WTC11 (cell line): ENCODE results near the gene GRK6.

ENCODE experiments used
- ATF2 ChIP-seq: sonication (generic); formaldehyde crosslinking; IDR thresholded peaks from 2 replicates; pipeline ENCODE4 v1.8.1; 2022; ENCODE audit warnings: low read depth, missing genetic modification reagents, borderline replicate concordance
- CTCF ChIP-seq: fragments of 200-600 bp; IDR thresholded peaks from 2 replicates; pipeline ENCODE4 v1.8.0; 2022; ENCODE audit warnings: antibody characterized with exemption
- JUN ChIP-seq: sonication (generic); formaldehyde crosslinking; IDR thresholded peaks from 2 replicates; pipeline ENCODE4 v1.8.0; 2023; ENCODE audit warnings: mild to moderate bottlenecking, missing genetic modification reagents
- NR2C2 ChIP-seq: sonication (generic); formaldehyde crosslinking; IDR thresholded peaks from 2 replicates; pipeline ENCODE4 v1.8.0; 2022; ENCODE audit warnings: mild to moderate bottlenecking, missing genetic modification reagents
- TEAD4 ChIP-seq: sonication (generic); formaldehyde crosslinking; IDR thresholded peaks from 2 replicates; pipeline ENCODE4 v1.8.0; 2022; ENCODE audit warnings: mild to moderate bottlenecking, missing genetic modification reagents
- ZNF263 ChIP-seq: sonication (generic); formaldehyde crosslinking; IDR thresholded peaks from 2 replicates; pipeline ENCODE4 v1.8.1; 2022; ENCODE audit warnings: low read depth, mild to moderate bottlenecking, moderate library complexity, missing genetic modification reagents
- TF ChIP-seq, protein P1 (sequence below): sonication (generic); formaldehyde crosslinking; IDR thresholded peaks from 2 replicates; pipeline ENCODE4 v1.8.0; 2022; ENCODE audit warnings: mild to moderate bottlenecking, missing genetic modification reagents

DNA sequence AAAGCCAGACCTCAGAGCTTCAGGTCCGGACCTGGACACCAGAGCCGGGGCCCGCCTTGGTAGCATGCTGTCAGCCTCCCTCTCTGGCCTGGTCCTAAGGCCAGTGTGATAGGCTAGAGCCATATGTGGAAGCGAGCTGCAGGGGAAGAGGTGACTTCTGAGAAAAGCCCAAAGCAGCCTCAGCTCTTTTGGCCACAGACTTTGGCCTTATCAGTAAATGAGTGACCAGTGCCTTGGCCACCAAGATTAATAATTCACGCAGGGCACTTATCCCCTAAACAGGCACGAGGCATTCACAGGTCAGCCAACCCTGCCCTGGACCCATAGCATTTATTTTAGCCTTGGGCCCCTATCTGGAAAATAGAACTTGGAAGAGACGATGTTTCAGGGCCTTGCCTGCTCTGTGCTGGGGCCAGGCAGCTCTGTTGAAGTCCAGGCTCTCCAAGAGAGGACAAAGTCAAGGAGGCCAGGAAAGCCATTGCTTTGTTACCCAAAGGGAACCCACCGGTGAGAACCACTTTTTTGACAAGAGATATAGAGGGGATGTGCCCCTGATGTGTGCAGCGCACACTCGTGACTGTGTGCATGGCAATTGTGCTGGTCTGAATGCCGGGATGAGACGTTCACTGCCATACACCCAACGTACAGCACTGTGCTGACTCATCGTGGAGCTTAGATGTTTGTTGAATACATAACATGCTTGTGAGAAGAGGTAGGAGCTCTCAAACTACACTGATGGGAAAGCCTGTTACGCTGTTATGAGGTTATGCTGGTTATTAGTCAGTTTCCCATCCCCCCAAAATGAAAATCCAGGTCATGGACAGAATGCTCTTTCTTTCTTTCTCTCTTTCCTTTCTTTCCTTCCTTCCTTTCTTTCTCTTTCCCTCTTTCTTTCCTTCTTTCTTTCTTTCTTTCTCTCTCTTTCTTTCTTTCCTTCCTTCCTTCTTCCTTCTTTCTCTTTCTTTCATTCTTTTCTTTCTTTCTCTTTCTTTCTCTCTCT lies 47.3 kb upstream of the GRK6 start:
- TF ChIP-seq, protein P1, sequence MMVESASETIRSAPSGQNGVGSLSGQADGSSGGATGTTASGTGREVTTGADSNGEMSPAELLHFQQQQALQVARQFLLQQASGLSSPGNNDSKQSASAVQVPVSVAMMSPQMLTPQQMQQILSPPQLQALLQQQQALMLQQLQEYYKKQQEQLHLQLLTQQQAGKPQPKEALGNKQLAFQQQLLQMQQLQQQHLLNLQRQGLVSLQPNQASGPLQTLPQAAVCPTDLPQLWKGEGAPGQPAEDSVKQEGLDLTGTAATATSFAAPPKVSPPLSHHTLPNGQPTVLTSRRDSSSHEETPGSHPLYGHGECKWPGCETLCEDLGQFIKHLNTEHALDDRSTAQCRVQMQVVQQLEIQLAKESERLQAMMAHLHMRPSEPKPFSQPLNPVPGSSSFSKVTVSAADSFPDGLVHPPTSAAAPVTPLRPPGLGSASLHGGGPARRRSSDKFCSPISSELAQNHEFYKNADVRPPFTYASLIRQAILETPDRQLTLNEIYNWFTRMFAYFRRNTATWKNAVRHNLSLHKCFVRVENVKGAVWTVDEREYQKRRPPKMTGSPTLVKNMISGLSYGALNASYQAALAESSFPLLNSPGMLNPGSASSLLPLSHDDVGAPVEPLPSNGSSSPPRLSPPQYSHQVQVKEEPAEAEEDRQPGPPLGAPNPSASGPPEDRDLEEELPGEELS (CRISPR knock-in tag) = no peak
- TF ChIP-seq CTCF = no peak
- TF ChIP-seq TEAD4 = no peak
- TF ChIP-seq JUN = no peak
- no peak for TF ChIP-seq ZNF263
- no peak for TF ChIP-seq NR2C2 (CRISPR knock-in tag)
- TF ChIP-seq ATF2 (CRISPR knock-in tag) = no peak
